NB4 (cell line): ENCODE results near the gene TACSTD2.

ENCODE experiments used
- DNase-seq: peaks from one replicate; pipeline ENCODE4 v3.0.0; 2010; ENCODE audit warnings: low read depth
- H3K4me3 ChIP-seq: one replicate; pipeline ENCODE4 v1.5.1; 2011; ENCODE audit warnings: mild to moderate bottlenecking, low read depth, low read length, moderate library complexity
- MYC ChIP-seq: IDR thresholded peaks from 2 replicates; pipeline ENCODE4 v1.6.1; 2011; ENCODE audit warnings: low read depth, low read length
- POLR2A ChIP-seq: IDR thresholded peaks from 2 replicates; pipeline ENCODE4 v1.6.1; 2011; ENCODE audit warnings: mild to moderate bottlenecking; ENCODE audit not compliant: insufficient read length; ENCODE audit errors: extremely low read depth
- TF ChIP-seq, protein P1 (sequence below): IDR thresholded peaks from 2 replicates; pipeline ENCODE4 v1.6.1; 2011; ENCODE audit warnings: low read depth, low read length
- TF ChIP-seq, protein P2 (sequence below): IDR thresholded peaks from one replicate; pipeline ENCODE4 v1.5.1; 2012; ENCODE audit warnings: low read depth, low read length

The TACSTD2 gene

DNA sequence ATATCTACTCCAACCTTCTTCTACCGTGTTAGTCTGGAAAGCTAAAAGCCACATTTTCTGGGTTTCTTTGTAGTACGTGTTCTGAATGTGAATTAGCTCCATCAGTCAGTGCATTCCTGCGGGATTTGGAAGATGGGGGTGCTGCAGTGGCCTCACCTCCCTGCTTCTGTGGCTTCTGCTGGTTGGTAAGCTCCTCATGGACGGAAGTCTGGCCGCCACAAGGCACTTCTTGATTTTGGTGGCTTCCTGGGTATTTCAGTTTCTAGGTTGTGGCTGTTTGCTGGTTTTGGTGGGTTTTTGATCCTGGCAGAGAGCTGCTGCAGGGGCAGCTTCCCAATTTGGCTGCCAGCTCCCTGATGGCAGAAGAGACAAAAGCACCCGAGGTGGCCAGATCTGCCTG is 20.9 kb upstream of the TACSTD2 start:
- no peak overlapping the region for H3K4me3 ChIP-seq
- no peak for TF ChIP-seq MYC
- TF ChIP-seq, protein P1, sequence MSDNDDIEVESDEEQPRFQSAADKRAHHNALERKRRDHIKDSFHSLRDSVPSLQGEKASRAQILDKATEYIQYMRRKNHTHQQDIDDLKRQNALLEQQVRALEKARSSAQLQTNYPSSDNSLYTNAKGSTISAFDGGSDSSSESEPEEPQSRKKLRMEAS, result no peak
- TF ChIP-seq, protein P2, sequence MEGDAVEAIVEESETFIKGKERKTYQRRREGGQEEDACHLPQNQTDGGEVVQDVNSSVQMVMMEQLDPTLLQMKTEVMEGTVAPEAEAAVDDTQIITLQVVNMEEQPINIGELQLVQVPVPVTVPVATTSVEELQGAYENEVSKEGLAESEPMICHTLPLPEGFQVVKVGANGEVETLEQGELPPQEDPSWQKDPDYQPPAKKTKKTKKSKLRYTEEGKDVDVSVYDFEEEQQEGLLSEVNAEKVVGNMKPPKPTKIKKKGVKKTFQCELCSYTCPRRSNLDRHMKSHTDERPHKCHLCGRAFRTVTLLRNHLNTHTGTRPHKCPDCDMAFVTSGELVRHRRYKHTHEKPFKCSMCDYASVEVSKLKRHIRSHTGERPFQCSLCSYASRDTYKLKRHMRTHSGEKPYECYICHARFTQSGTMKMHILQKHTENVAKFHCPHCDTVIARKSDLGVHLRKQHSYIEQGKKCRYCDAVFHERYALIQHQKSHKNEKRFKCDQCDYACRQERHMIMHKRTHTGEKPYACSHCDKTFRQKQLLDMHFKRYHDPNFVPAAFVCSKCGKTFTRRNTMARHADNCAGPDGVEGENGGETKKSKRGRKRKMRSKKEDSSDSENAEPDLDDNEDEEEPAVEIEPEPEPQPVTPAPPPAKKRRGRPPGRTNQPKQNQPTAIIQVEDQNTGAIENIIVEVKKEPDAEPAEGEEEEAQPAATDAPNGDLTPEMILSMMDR, result no peak
- no peak for TF ChIP-seq POLR2A
- DNase-seq, result peak; percentile 64

DNA sequence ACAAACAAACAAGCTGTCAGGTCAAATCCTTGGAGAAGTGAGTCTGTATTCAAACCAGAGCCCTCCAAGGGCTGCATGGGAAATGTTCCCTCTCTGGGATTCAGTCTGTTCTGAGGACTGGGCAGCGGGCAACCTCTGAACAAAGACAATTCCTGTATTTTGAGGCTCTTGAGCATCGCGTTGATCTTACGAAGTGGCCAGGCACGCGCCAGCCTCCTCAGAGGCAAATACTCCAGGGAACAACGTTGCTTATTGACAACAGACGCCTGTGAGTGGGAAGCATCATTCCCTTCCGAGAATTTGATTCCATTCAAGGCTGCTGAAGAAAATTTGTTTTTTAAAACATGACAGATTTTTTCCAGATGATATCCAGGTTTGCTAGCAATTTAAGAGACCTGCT is 20.0 kb upstream of the TACSTD2 start:
- TF ChIP-seq, protein P2, result no peak
- TF ChIP-seq, protein P1, result no peak
- TF ChIP-seq POLR2A (no peak), MYC (no peak)
- DNase-seq, result no peak
- no peak overlapping the region for H3K4me3 ChIP-seq

DNA sequence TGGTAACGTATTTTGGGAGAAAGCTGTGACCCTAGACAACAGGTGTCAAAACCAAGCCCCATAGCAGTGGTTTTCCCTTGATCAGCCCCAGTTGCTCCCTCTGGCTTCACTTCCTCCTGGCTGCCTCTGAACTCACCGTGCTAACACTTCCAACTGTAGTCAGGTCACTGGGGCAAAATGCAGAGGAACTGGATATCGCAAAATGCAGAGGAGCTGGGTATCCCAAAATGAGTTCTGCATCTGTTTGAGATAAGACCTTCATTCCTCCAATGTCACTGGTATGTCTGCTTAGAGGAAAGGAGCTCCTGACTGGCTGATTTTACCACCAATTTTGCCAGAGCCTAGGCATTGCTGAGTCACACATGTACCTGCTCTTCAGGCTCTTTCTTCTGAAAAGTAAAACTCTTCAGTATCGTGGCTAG is 19.6 kb upstream of the TACSTD2 start:
- TF ChIP-seq MYC, result no peak
- DNase-seq, result no peak
- no peak overlapping the region for H3K4me3 ChIP-seq

DNA sequence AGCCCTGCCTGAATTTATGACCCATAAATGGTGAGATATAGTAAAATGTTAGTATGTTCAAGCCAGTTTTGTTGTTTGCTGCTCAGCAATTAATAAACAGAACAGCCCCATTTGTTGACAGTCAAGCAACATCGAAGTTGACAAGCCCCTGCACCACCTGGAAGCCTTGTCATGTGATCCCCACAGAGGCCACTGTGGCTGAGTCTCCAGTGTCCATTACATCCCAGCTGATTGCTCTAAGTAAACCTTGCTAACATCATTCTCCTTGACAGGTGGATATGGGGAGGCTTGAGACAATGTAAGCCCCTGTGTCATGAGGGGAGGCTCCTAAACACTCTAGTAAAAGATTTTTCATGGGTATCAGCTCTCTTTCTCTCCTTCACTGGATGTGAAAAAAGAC is 17.5 kb upstream of the TACSTD2 start:
- H3K4me3 ChIP-seq, result no peak overlapping the region
- TF ChIP-seq POLR2A (no peak), MYC (no peak)
- TF ChIP-seq, protein P1, result no peak
- TF ChIP-seq, protein P2, result no peak
- DNase-seq, result no peak

DNA sequence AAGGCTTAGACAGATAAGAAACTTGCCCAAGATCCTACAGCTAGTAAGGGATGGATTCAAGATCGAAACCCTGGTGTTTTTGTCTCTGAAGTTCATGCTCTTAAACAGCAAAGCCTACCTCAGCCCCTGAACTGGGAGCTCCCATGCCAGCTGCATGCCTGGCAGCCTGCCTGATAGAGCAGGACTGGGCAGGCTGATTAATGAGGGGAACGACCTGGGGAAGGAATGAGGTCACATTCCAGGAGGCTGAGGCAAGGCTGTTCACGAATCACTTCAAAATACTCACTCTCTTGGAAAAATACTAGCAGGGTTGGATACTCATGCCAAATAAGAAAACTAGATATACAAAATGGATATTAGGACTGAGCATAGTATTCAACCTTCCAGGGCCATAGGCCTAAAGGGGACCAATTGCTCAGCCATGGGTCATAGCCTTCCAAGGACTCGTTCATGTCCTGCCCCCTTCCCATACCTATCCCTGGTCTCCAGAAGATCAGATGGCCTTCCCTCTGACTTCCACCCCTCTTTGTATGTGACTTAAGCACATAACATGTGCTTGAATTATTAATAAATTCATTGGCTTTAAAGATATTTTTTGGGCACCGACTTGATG is 15.6 kb upstream of the TACSTD2 start:
- no peak for DNase-seq
- no peak overlapping the region for H3K4me3 ChIP-seq
- no peak for TF ChIP-seq POLR2A
- TF ChIP-seq MYC, result no peak
- TF ChIP-seq, protein P2, result no peak
- TF ChIP-seq, protein P1, result no peak

DNA sequence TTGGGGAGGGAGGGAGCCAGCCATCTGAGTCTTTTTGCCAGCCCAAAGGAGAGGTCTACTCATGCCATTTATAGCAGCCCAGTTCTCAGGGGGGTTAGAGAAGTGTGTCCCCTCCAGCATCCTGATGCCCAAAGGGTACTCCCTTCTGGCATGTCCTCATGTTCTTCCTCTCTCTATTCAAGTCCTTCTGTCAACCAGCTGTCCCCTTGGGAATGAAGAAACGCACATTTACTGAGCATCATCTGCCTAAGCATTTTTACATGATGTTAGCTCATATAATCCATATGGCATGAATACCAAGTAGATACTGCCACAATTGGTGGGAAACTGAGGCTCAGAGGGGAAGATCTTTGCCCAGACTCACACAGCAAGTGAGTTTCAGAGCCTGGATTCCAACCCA is 14.8 kb upstream of the TACSTD2 start:
- no peak for DNase-seq
- TF ChIP-seq, protein P1, result no peak
- TF ChIP-seq MYC (no peak), POLR2A (no peak)
- TF ChIP-seq, protein P2, result no peak

More for the DNA sequence above, 14.8 kb upstream of the TACSTD2 start:
- H3K4me3 ChIP-seq, result no peak overlapping the region
